ENCODE measurements around the gene ONECUT3.

DNA sequence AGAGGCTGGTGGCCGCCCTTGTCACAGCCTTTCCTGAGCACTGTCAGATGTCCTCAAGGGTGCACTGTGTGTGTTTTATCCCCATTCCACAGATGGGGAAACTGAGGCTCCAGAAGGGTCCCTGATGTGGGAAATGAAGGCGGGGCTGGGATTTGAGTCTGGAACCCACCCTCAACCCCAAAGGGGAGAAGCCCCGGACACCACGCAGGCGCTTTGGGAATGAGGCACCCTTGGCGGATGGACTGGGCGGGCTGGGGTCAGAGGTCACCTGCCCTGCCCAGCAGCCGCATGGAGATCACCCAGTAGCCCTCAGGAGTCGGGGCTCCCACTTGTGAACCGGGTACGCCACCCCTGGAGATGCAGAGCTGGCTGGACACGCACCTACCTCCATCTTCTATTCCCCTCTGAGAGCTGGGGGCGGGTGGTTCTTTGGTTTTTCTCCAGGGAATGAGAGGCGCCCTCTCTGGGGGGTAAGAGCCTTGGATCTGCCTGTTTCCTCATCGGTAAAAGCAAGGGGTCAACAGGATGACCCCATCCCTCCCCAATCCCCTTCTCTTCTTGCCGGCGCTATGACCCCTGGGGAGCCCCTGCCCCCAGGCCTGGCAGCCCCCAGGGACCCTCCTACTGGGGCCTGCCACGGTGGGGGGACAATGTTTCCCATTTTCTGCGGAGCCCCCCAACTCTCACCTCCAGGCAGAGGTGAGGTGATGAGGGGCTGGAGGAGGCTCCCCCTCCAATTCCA is 8.3 kb upstream of the ONECUT3 start:
- TF ChIP-seq POLR2AphosphoS5 (IDR thresholded peaks at IDR 0.05; ENCODE audit: low read depth) (no peak), CTCF (IDR thresholded peaks at IDR 0.05; ENCODE audit: insufficient read depth, low read length) (no peak), GABPA (IDR thresholded peaks at IDR 0.05; ENCODE audit: low read depth) (no peak)
